Left ventricle myocardium inferior (tissue), 1 donor: ENCODE results near the gene LINC01488. TPM values are rescaled to one million over a fixed set of nuclear protein-coding genes. Genes with fewer than 3 reads are reported as not detected.

Source experiments
- DNase-seq: peaks from one replicate; pipeline ENCODE4 v3.0.0-alpha.2; 2020
- H3K27ac ChIP-seq: fragments of 200-600 bp; replicated peaks from 2 replicates; pipeline ENCODE4 v1.8.0; 2021
- H3K27me3 ChIP-seq: fragments of 200-600 bp; 2 replicates; pipeline ENCODE4 v1.8.0; 2021; ENCODE audit warnings: low read depth
- H3K36me3 ChIP-seq: fragments of 200-600 bp; 2 replicates; pipeline ENCODE4 v1.8.0; 2021
- H3K4me1 ChIP-seq: fragments of 200-600 bp; 2 replicates; pipeline ENCODE4 v1.8.0; 2021
- H3K4me3 ChIP-seq: fragments of 200-600 bp; 2 replicates; pipeline ENCODE4 v1.8.0; 2021; ENCODE audit warnings: mild to moderate bottlenecking, moderate library complexity
- H3K9me3 ChIP-seq: fragments of 200-600 bp; replicated peaks from 2 replicates; pipeline ENCODE4 v1.8.0; 2021
- CTCF ChIP-seq: fragments of 200-600 bp; IDR thresholded peaks from 2 replicates; pipeline ENCODE4 v1.8.0; 2021; ENCODE audit warnings: antibody characterized with exemption, mild to moderate bottlenecking, borderline replicate concordance
- intact Hi-C: fragments of 100-400 bp; cut with micrococcal nuclease; formaldehyde crosslinking; loops from one replicate; pipeline ENCODE4 v1.11.0; 2022
- total RNA-seq: library from RNA; stranded (reverse); fragmentation: NEBNext Ultra II Directional; extraction: Animal tissue kit (Norgen Biotek cat#: 25700); gene quantifications from one replicate; pipeline ENCODE4 v1.2.1, GENCODE V29; 2021
- donor health status: DM: no; HTN: yes; CAD: no; lungs with severe emphysema.

Gene LINC01488
- total RNA-seq, 1 donor from 2014 or later, result 0.38 TPM

GRCh38 chr11:69463181-69463994 lies 18.1 kb upstream of the LINC01488 start:
- Histone ChIP-seq H3K4me3 (no peak overlapping the region), H3K9me3 (peaks cover 13% of the 10 kb centered on the region), H3K4me1 (peaks cover 41% of the 10 kb centered on the region), H3K27me3 (no peaks in the 10 kb centered on the region), H3K27ac (peak overlapping the region; percentile 63), H3K36me3 (no peaks in the 10 kb centered on the region)
- TF ChIP-seq CTCF, result no peak
- DNase-seq, result peak; percentile 49
- intact Hi-C loops, result no loop called here

- intact Hi-C loops, result no loop called here
- Histone ChIP-seq H3K27ac (peak overlapping the region; percentile 63), H3K4me1 (peaks cover 41% of the 10 kb centered on the region), H3K9me3 (peaks cover 12% of the 10 kb centered on the region), H3K4me3 (no peak overlapping the region), H3K27me3 (no peaks in the 10 kb centered on the region), H3K36me3 (no peaks in the 10 kb centered on the region)
- no peak for TF ChIP-seq CTCF
- peak; percentile 8 for DNase-seq
These were observed 17.2 kb upstream of the LINC01488 start for GRCh38 chr11:69463995-69464960.

GRCh38 chr11:69465236-69466000 lies 16.0 kb upstream of the LINC01488 start:
- DNase-seq, result peak; percentile 13
- no peak for TF ChIP-seq CTCF
- no peaks in the 10 kb centered on the region for H3K27me3 ChIP-seq
- H3K4me3 ChIP-seq, result no peak overlapping the region
- H3K27ac ChIP-seq, result no peak overlapping the region
- intact Hi-C loops, result no loop called here
- peaks cover 12% of the 10 kb centered on the region for H3K9me3 ChIP-seq
- H3K36me3 ChIP-seq, result no peaks in the 10 kb centered on the region
- peaks cover 41% of the 10 kb centered on the region for H3K4me1 ChIP-seq

GRCh38 chr11:69466039-69466438 lies 15.4 kb upstream of the LINC01488 start:
- no peak overlapping the region for H3K4me3 ChIP-seq
- H3K9me3 ChIP-seq, result peaks cover 6% of the 10 kb centered on the region
- peak; percentile 9 for DNase-seq
- intact Hi-C loops, result no loop called here
- no peaks in the 10 kb centered on the region for H3K36me3 ChIP-seq
- no peak for TF ChIP-seq CTCF
- no peaks in the 10 kb centered on the region for H3K27me3 ChIP-seq
- H3K27ac ChIP-seq, result no peak overlapping the region
- H3K4me1 ChIP-seq, result peaks cover 41% of the 10 kb centered on the region

GRCh38 chr11:69467196-69467595 lies 14.3 kb upstream of the LINC01488 start:
- H3K36me3 ChIP-seq, result no peaks in the 10 kb centered on the region
- intact Hi-C loops, result no loop called here
- no peaks in the 10 kb centered on the region for H3K9me3 ChIP-seq
- TF ChIP-seq CTCF, result no peak
- DNase-seq, result peak; percentile 5
- peaks cover 44% of the 10 kb centered on the region for H3K4me1 ChIP-seq
- peak overlapping the region; percentile 38 for H3K27ac ChIP-seq
- H3K4me3 ChIP-seq, result no peak overlapping the region
- no peaks in the 10 kb centered on the region for H3K27me3 ChIP-seq
